Right ventricle myocardium superior (tissue), 1 donor: ENCODE measurements around the gene HOXC12. TPM values are rescaled to one million over a fixed set of nuclear protein-coding genes. Genes with fewer than 3 reads are reported as not detected.

Source experiments
- ATAC-seq: fragments of 200-7000 bp; cut with Tn5 transposase; one replicate; pipeline ENCODE4 v1.9.1; 2020; ENCODE audit warnings: mild to moderate bottlenecking; ENCODE audit not compliant: poor library complexity
- DNase-seq: peaks from one replicate; pipeline ENCODE4 v3.0.0-alpha.2; 2020
- intact Hi-C: fragments of 100-400 bp; cut with DNase I; formaldehyde crosslinking; loops from one replicate; pipeline ENCODE4 v1.11.2; 2022
- total RNA-seq: library from RNA; stranded (reverse); fragmentation: NEBNext Ultra II Directional; extraction: Animal tissue kit (Norgen Biotek cat#: 25700); gene quantifications from one replicate; pipeline ENCODE4 v1.2.1, GENCODE V29; 2021
- donor health status: DM: no; HTN: yes; CAD: no; lungs with severe emphysema.

Gene HOXC12
- total RNA-seq, 1 donor from 2014 or later, result not detected

GRCh38 chr12:53989227-53990113, 34.8 kb downstream of the HOXC12 start:
- intact Hi-C loops, result no loop called here
- ATAC-seq (no peak), DNase-seq (no peak)

- ATAC-seq (no peak), DNase-seq (no peak)
- intact Hi-C loops, result no loop called here
Observed at GRCh38 chr12:53990311-53991076, 35.8 kb downstream of the HOXC12 start.

DNA sequence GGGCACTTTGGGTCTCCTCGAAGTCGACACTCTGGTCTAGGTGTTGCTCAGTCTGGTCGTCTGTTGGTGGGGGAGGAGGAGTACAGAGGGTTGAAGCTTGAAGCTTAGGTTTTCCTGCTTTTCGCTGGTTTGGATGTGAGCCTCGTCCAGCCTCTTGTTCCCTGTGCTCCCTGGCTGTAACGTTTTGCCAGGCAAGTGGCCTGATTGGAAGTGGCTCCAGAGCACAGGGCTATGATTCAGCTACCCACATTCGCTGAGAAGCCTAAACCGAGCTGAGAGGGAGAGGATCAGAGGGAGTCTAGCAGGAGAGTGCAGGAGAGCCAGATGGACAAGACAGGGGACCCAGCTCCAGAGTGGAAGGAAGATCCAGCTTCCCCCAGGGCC, 36.4 kb downstream of the HOXC12 start:
- DNase-seq (no peak), ATAC-seq (no peak)
- intact Hi-C loops, result no loop called here

DNA sequence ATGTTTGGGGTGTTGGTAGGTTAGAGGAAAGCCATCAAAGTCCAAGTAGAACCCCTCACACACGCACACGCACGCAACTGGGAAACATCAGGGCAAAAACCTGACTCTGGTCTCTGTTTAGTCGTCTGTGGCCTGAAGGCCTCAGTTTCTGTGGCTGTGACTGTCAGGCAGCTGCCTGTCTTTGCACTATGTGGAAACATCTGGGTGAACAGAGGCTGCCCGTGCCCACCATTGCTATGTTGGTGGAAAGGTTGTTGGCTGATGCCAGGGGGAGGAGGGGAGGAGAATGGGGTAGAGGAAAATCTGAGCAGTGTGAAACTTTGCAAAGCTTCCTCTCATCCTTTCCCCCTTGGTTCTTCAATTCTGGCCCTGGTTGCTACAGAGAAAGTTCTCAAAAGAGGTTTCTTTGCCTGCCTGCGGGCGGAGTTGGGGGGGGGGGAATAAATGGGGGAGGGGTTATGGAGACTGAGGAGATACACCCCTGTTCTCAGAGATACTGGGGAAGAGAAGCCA, 37.7 kb downstream of the HOXC12 start:
- intact Hi-C loops, result no loop called here
- DNase-seq (no peak), ATAC-seq (no peak)

GRCh38 chr12:53993162-53994008, 38.7 kb downstream of the HOXC12 start:
- no peak for DNase-seq

GRCh38 chr12:53994009-53994263, 39.2 kb downstream of the HOXC12 start:
- no peak for DNase-seq
- no peak for ATAC-seq
- intact Hi-C loops, result no loop called here

More at GRCh38 chr12:53993162-53994008, 38.7 kb downstream of the HOXC12 start:
- no peak for ATAC-seq
- intact Hi-C loops, result no loop called here

GRCh38 chr12:53994264-53995001, 39.7 kb downstream of the HOXC12 start:
- ATAC-seq, result no peak
- DNase-seq, result no peak
- intact Hi-C loops, result no loop called here

GRCh38 chr12:53995002-53995377, 40.3 kb downstream of the HOXC12 start:
- no peak for DNase-seq
- intact Hi-C loops, result no loop called here
- ATAC-seq, result peak; percentile 16

DNA sequence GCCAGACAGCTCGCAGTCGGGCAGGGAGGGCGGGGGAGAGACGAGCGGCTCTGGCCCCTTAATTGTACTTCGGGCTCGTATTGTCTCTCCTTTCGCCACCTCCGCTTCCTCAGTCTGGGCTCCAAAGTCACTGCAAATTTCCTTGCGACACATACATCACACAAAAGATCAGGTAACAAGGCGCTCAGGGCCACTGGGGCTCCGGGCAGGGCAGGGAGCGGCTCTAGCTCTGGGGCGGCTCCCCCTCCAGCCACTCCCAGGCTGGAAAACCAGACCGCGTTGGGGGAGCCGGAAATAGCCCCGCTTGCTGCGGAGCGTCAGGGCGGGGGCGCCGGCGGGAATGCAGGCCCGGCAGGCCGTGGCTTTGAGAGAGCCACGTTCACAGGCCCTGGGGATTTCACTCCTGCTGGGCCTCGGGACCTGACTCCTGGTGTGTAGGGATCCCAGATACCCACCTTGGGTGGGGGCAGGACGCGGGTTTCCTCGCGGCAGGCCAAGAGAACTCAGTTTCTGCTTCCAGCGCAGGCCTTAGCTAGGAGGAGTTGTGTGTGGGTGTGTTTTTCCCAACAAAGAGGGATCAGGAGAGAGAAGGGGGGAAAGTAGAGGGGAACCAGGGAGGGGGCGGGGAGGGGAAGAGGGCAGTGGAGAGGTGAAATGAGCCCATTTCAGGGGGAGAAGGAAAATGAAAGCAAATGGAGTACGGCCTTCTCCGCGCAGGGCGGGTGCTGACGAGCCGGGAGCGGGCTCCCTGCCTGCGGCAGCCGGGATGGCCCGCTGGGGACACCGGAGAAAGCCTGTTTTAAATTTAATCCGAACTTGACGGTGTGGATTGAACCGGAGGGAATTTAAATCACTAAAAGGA, 40.9 kb downstream of the HOXC12 start:
- intact Hi-C loops, result no loop called here
- DNase-seq (no peak), ATAC-seq (peak; percentile 58)

DNA sequence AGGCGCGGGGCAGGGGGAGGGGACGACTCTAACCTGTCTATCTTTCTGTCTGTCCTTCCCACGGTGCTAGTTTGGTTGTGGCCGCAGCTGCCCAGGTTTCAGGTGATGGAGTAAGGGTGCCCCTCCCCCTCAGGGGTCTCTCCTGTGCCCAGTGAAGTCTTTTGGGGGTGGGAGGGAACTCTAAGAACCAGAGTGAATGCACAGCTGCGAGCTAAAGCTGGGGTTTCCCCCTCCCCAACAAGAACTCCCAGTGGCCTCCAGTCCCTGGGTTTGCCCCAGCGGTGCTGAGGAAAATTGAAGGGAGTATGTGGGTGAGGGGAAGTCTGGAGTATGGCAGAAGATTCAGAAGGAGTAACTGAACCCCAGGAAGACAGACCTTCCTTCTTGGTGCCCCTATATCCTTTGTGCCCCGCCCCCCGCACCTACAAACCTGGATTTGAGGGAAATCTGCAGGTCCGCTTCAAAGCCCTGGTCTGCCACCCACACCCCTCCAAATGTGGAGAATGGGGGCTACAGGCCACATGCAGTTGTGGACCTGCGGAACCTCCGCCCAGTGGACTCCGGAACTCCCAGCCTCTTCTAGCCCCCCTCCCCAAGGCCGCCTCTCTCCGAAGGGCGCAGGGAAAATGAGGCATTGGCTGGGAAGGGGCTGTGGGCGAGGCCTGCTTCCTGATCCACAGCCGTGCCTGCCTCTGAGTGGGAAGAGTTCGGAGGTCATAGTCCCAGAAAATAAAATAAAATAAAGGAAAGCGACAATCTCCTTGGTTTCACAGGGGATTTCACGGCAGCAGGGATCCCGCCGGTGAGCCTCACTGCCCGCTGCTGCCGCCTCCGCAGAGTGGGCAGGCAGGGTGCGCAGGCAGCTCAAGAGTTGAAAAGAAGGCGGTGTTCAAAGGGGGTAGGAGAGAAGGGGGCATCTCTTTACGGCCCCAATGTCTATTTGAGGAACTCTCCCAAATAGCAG, 41.8 kb downstream of the HOXC12 start:
- ATAC-seq (no peak), DNase-seq (no peak)
- intact Hi-C loops, result no loop called here

DNA sequence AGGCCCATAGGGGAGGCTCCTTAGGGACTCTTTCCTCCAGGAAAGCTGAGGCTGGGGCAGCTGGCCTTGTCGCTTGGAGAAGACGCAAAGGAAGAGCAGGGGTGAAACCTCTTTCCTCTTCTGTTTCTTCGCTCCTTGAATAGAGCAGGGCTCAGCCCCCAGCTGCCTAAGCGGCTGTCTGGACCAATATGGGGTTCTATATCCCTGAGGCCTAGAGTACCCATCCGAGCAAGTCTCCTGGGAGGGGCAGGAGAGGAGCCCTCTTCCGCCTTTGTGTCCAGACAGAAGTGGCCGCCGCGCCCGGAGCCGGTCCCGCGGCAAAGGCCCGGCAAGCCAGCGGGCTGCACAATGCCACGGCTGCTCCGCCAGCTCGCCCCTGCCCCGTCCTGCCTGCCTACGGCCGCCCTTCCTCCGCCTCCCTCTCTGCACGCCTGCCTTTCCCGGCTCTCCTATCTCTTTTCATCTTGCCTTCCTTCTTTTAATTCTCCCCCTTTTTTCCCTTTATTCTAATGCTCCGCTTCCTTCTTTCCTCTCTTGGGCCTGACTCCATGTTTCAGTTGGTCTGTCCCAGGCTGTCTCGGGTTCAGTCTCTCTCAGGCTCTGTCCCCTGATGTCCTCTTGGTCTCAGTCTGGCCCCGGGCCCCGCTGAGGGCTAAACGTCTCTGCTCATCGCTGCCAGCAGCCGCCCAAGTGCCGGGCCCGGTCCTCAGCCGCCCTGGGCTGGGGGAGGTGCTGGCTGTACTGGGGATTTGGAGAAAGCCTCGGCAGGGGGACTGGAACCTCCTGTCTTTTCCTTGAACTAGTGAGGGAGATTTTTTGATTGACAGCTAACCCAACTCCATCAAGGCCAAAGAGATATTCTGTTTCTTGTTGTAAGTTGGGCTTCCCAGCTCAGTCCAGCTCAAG, 42.8 kb downstream of the HOXC12 start:
- ATAC-seq (no peak), DNase-seq (no peak)
- intact Hi-C loops, result no loop called here

DNA sequence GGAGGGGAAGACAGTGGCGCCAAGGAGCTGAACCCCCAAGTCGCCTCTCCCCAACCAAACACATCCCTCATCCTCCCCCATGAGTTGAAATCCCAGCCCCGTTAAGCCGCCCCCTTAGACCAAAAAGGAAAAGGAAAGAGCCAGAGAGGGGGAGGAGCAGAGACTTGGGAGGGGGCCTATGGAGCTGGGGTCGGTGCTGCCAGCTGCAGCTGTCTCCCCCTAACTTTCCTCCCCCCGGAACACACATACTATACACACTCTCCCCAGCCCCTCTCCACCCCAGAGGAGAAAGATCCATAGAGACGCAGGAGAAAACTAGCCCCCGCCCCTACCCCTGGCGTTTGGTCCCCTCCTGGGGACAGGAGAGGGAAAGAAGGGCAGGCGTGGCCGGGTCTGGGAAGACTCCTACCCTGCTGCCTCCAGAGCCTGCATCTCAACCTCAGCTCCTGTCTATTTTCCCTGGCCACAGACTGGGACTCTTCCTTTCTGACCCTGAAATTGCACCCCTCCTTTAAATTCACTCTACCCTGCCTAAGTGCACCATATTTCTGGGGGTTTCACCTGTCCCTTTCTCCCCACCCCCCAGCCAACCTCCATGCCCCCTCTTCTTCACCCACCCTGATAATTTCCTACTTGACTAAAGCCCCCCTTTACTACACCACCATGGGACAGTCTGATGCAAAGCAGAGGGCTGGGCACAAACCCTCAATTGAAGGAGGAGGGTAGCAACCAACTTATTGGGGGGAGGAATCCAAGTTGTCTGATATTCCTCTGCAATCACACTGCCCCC, 43.6 kb downstream of the HOXC12 start:
- ATAC-seq, result no peak
- no peak for DNase-seq
- intact Hi-C loops, result no loop called here

- intact Hi-C loops, result no loop called here
- DNase-seq, result no peak
- ATAC-seq, result no peak
Observed at GRCh38 chr12:53998900-53999236, 44.2 kb downstream of the HOXC12 start.

GRCh38 chr12:53999559-54000115, 44.9 kb downstream of the HOXC12 start:
- intact Hi-C loops, result no loop called here
- DNase-seq (no peak), ATAC-seq (no peak)
